PC-3 (cell line): ENCODE measurements around the gene KMT2A.

Experiments
- EZH2 ChIP-seq: fragments of 300-600 bp; sonication (generic); IDR thresholded peaks from one replicate; pipeline ENCODE4 v1.6.1; 2017; ENCODE audit warnings: antibody characterized with exemption, mild to moderate bottlenecking, low read length; ENCODE audit not compliant: unreplicated experiment
- EZH2phosphoT487 ChIP-seq: fragments of 300-600 bp; sonication (generic); IDR thresholded peaks from 2 replicates; pipeline ENCODE4 v1.6.1; 2018; ENCODE audit warnings: mild to moderate bottlenecking, antibody characterized with exemption, low read length, borderline replicate concordance
- TF ChIP-seq, protein P1 (sequence below): fragments of 300-600 bp; sonication (generic); conservative IDR thresholded peaks from 2 replicates; pipeline ENCODE4 v1.5.1; 2017; ENCODE audit warnings: antibody characterized with exemption, low read depth, mild to moderate bottlenecking, low read length

DNA sequence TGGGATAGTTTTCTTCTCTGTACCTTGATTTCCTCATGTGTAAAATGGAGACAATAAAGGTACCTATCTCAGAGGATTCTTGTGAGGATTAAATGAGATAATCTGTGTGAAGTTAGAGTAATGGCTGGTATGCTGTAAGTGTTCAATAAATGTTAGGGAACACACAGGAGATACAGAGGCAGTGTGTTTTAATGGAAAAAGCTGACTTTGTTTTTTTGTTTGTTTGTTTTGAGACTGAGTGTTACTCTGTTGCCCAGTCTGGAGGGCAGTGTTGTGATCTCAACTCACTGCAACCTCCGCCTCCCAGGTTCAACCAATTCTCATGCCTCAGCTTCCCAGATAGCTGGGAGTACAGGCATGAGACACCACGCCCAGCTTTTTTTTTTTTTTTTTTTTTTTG lies 133.4 kb downstream of the KMT2A start:
- TF ChIP-seq, protein P1, sequence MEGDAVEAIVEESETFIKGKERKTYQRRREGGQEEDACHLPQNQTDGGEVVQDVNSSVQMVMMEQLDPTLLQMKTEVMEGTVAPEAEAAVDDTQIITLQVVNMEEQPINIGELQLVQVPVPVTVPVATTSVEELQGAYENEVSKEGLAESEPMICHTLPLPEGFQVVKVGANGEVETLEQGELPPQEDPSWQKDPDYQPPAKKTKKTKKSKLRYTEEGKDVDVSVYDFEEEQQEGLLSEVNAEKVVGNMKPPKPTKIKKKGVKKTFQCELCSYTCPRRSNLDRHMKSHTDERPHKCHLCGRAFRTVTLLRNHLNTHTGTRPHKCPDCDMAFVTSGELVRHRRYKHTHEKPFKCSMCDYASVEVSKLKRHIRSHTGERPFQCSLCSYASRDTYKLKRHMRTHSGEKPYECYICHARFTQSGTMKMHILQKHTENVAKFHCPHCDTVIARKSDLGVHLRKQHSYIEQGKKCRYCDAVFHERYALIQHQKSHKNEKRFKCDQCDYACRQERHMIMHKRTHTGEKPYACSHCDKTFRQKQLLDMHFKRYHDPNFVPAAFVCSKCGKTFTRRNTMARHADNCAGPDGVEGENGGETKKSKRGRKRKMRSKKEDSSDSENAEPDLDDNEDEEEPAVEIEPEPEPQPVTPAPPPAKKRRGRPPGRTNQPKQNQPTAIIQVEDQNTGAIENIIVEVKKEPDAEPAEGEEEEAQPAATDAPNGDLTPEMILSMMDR, result no peak
- no peak for TF ChIP-seq EZH2
- no peak for TF ChIP-seq EZH2phosphoT487
